ENCODE results near the gene C6orf62.
A peak's percentile ranks its signal among the peaks of the same experiment; 100 is the strongest.

Gene C6orf62

GRCh38 chr6:24658573-24659560 lies 60.1 kb downstream of the C6orf62 start:
- DNase-seq (ENCODE audit: low read depth, low spot score) = peak; percentile 16
- POLR2A ChIA-PET = no interaction called here
- CTCF ChIA-PET = interaction anchor here (1.1 to 1.6 kb wide), 2 partner anchors 7 to 75 kb away, joined by 4 to 5 read pairs; partner anchors contain the start of genes ACOT13 and TDP2
- no peak overlapping the region for H3K4me3 ChIP-seq (ENCODE audit: low read depth, low read length)
- TF ChIP-seq CTCF (IDR thresholded peaks at IDR 0.05; ENCODE audit: insufficient read depth, low read length, missing control alignments) = no peak

GRCh38 chr6:24655215-24655614 lies 63.7 kb downstream of the C6orf62 start:
- POLR2A ChIA-PET = interaction anchor here (1.5 kb wide), 1 partner anchor 11 kb away, joined by 4 read pairs; the partner anchor contains the start of genes ACOT13 and TDP2
- TF ChIP-seq CTCF (IDR thresholded peaks at IDR 0.05; ENCODE audit: insufficient read depth, low read length, missing control alignments) = no peak
- no peak overlapping the region for H3K4me3 ChIP-seq (ENCODE audit: low read depth, low read length)
- no peak for DNase-seq (ENCODE audit: low read depth, low spot score)
- CTCF ChIA-PET = interaction anchor here (1.4 kb wide), 1 partner anchor 73 kb away, joined by 3 read pairs; no protein-coding TSS in a partner anchor

Data from AG04449 (cell line).